TTC549 (cell line): ENCODE results near the gene PZP.

ENCODE experiments used
- FAIRE-seq: peaks from 2 replicates; lab custom pipeline; 2012; peaks lifted over from hg19 to GRCh38; lab: Jason Lieb, UNC

Gene PZP

GRCh38 chr12:9103050-9103849 is 104.9 kb downstream of the PZP start:
- FAIRE-seq = no peak

- FAIRE-seq = no peak
These were observed 107.0 kb downstream of the PZP start for GRCh38 chr12:9101018-9101687.

GRCh38 chr12:9099552-9100190 is 108.5 kb downstream of the PZP start:
- FAIRE-seq = no peak
